ENCODE data around the gene UGT2B11.
"Not testable (repeated sequence)": the region's sequence is repeated elsewhere in the genome, so short reads cannot be mapped to it uniquely, and the experiment has no call there.

UGT2B11 gene

DNA sequence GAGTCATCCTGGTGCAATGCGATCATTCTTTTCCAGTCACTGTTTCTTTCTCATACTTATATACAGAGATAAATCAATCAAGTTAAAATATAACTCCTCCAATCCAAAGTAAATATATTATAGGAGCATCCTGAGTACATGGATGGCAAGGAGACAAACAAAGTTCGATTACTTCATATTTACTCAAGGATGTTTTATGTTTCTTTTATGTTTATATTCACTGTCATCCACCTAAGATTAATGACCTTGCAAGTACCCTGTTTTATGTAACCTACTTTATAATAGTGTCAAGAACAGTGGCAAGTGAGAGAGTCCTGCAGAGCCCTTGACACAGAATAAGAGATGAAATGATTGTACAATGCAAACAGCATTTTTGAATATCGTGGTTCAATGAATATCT lies at the start of gene UGT2B11:
UGT2B11 (minus strand) TSS at position 33 of the 400 bp plus-strand sequence; CDS start at position 7, 26 bp downstream.
- DNase-seq, result no peak

- not testable (repeated sequence) for DNase-seq
Measured at GRCh38 chr4:69253147-69253772, 38.7 kb upstream of the UGT2B11 start.

DNA sequence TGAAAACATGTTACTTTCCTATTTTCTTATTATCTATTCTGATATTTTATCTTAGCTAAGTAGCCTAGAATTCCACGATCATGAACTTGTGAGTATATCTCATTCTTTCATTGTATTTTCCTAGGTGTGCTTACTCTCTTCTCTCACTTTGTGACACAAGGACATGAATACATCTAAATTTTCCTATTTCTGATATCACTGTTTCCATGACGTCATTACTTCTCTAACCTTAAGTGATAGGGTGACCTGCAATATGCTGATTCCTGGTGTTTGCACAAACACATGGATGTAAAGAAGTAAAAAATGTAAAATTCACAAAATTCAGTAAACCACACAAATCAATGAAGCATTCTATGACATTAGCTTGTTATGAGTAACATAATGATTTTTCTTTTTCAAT lies 36.3 kb upstream of the UGT2B11 start:
- not testable (repeated sequence) for DNase-seq

- DNase-seq, result not testable (repeated sequence)
Measured at GRCh38 chr4:69242562-69243240, 28.2 kb upstream of the UGT2B11 start.

DNA sequence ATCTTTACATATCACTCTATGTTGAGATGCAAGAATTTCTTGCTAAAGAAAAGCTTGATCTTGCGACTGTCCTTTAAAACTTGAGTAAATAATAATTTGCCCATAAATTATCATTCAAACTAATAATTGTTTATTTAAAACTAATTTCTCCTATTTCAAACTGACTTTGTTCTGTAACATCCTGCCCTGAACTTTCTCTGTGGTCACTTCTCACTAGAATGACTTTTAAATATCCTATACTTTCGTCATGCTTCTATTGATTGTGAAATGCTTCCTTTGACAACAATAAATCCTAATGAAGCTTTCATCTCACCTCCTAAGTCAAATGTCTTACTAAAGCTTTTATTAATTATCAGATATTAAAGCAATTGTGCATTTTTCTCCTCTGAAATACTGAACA lies 27.2 kb upstream of the UGT2B11 start:
- DNase-seq, result not testable (repeated sequence)

DNA sequence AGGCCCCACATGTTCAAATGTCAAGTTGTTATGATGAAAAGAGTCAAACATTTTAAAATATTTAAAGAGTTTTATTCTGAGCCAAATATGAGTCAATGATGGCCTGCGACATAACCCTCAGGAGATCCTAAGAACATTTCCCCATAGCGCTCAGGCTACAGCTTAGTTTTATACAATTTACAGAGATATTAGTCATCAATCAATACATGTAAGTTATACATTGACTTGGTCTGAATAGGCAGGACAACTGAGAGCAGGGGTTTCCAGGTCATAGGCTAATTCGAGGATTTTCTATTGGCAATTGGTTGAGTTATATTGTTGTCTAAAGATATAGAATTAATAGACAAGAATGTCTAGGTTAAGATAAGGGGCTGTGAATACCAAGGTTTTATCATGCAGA lies 26.2 kb upstream of the UGT2B11 start:
- DNase-seq, result not testable (repeated sequence)

- no peak for DNase-seq
Measured at GRCh38 chr4:69239557-69240168, 25.1 kb upstream of the UGT2B11 start.

GRCh38 chr4:69239092-69239491 lies 24.5 kb upstream of the UGT2B11 start:
- no peak for DNase-seq

DNA sequence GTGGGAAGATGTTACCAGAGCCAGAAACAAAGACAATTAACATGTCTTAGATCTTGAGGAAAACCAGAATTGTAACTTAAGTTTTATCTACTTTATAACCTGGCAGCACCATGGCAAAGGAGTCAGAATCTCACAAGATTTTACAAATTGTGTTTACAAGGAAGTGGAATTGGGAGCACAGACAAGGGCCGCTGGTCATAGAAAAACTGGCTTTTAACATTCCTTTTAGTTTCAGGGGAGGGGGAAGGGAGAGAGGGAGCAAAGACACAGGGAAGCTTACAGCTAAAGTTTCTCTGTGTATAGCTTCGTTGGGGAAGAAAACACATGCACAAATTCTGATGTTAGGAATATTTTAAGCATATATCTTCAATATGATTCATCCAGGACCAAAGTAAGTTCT lies 10.3 kb upstream of the UGT2B11 start:
- DNase-seq, result no peak

DNA sequence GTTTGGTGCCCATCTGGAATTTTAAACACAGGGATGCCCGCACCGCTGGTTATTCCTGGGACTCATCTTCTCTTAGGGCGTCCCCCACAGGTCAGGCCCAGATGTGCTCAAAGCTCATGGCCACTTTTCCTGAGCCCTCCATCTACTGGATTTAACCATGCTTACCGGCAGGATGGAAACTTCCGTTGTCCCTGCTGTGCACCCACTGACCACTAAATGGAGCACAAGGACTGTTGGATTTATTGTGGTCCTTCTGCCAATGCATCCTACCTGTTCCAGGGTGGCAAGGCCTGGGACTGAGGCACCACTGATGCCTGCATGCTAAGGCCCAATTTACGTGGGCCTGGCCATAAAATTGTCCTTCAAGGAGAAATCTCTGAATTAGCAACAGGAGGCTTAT lies 8.7 kb upstream of the UGT2B11 start:
- not testable (repeated sequence) for DNase-seq

DNA sequence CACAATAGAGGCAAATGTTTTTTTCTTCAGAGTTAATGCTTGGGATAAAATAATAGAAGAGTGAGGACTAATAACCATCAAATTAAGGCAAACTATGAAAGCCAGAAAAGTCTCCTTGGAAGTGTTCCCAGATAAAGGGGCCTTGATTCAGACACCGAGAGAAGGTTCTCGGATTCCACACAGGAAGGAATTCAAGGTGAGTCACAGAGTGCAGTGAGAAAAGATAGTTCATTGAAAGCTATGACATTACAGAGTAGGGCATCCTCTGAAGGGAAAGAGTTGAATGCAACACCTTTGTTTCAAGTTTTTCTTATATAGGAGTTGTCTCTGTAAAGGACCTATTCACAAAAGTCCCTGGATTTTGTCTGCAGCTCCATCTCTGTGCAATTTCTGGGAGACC lies 3.9 kb upstream of the UGT2B11 start:
- DNase-seq, result not testable (repeated sequence)

DNA sequence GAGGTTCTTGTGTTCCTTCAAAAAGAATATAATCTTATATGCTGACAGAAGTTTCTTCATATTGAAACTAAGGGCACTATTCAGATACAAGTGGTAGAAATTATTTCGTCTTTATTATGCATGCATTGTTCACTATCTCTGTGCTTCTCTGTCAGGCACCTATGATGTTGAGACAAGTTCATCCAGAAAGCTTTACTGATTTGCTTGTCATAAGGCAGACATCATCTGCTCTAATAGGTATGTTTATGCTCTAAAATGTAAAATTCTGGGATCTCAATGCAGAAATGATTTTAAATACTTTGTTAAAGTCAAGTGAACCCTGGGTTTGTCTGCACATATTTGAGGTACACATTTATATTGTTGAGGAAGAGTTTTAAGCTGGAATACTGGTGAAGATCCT lies 3.6 kb downstream of the UGT2B11 start:
- DNase-seq, result no peak

GRCh38 chr4:69198506-69198905 lies 16.0 kb downstream of the UGT2B11 start:
- not testable (repeated sequence) for DNase-seq

GRCh38 chr4:69196209-69196965 lies 18.2 kb downstream of the UGT2B11 start:
- no peak for DNase-seq

GRCh38 chr4:69194166-69194565 lies 20.4 kb downstream of the UGT2B11 start:
- no peak for DNase-seq

DNA sequence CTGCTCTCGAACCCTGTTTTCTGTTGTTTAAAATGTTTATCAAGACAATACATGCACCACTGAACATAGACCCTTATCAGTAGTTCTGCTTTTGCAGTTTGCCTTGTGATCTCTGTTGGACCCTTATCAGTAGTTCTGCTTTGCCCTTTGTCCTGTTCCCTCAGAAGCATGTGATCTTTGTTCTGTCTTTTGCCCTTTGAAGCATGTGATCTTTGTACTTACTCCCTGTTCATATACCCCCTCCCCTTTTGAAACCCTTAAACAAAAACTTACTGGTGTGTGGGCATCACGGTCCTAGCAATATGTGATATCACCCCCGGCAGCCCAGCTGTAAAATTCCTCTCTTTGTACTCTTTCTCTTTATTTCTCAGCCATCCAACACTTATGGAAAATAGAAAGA lies 22.6 kb downstream of the UGT2B11 start:
- not testable (repeated sequence) for DNase-seq

GRCh38 chr4:69190621-69191020 lies 23.9 kb downstream of the UGT2B11 start:
- DNase-seq, result not testable (repeated sequence)

DNA sequence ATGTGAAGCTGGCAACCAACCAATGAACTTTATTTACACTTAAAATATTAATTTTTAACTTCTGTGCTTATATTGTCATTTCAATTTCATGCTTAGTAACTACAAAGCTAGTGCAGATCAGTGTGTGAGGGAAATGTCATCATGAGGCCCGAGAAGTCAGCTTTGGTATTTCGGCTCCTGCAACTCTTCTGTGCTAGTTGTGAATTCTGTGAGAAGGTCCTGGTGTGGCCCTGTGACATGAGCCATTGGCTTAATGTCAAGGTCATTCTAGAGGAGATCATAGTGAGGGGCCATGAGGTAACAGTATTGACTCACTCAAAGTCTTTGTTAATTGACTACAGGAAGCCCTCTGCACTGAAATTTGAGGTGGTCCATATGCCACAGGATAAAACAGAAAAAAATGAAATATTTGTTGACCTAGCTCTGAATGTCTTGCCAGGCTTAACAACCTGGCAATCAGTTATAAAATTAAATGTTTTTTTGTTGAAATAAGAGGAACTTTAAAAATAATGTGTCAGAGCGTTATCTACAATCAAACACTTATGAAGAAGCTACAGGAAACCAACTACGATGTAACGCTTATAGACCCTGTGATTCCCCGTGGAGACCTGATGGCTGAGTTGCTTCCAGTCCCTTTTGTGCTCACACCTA lies 32.9 kb downstream of the UGT2B11 start:
- not testable (repeated sequence) for DNase-seq

- DNase-seq, result not testable (repeated sequence)
Measured at GRCh38 chr4:69179817-69180216, 34.7 kb downstream of the UGT2B11 start.

DNA sequence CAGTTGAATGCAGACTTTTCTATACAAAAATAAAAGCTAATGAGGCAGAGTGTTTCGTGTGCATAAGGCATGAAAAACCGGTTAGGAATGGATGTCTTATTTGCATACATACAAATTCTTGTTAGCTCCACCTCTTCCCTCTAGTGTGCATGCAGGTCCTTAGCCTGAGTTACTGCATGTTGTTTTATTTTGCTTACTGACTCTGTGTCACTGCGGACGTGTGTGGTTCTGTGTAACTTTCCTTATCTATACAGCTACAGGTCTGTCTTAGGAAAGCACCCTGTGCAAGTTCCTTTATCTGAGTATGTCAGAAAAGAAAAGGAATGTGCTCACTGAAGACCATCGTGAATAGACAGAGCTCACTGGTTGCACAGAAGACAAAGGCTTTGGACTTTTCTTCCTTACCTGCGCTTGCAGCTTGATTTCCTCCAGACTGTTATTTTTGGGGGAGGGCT lies 35.8 kb downstream of the UGT2B11 start:
- DNase-seq, result not testable (repeated sequence)

DNA sequence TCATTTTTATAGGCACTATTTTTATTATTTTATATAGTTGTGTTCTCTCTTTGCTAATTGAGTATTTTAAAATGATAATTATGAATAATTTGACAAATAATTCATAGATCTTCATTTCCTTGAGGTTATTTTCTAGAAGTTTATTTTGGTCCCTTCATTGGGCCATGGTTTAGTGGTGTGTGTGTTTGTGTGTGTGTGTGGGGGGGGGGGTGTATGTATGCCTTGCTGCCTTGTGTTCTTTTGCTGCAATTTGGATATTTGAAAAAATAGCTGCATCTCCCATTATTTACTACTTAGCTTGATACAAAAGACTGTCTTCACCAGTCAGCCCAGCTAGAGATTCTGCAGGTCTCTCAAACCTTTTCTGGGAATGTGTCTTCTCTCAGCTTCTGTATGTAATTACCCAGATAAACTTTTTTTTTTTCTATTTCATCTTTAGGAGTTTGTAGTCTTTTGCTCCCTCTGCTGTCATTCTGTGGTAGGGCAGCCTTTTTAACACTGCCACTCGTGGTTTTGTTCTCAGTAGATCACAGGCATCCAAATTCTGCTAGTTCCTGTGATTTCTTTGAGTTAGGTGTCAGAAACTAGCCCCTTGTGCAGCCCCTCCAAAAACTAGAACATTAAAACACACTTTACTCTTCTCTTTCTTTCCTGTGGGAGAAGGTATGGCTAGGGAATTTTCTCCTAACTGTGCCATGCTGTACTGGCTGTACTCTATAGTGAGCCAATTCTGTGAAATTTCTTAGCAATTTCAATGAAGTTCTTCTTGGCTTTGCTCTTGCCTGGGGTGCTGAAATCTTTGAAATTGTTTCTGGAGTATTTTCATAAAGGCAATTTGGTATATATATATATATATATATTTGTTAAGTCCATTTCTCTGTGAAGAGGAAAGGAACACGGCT lies 44.1 kb downstream of the UGT2B11 start:
- DNase-seq, result peak; percentile 20

DNA sequence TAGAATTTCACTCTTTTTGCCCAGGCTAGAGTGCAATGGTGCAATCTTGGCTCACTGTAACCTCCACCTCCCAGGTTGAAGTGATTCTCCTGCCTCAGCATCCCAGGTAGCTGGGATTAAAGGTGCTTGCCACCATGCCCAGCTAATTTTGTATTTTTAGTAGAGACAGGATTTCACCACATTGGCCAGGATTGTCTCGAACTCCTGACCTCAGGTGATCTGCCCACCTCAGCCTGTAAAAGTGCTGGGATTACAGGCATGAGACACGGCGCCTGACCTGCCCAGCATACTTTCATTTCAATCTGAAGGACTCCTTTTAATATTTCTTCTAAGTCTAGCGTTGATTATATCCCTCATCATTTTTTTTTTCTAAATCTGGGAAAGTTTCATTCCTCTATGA lies 45.4 kb downstream of the UGT2B11 start:
- not testable (repeated sequence) for DNase-seq

All from NCI-H2029 (cell line).